Activated CD8-positive, alpha-beta memory T cell treated with anti-CD3 and anti-CD28 coated beads for 1 hour (primary cell): ENCODE measurements around the gene SLC46A2.

Experiments
- DNase-seq, 2 donors: peaks; one replicate each; pipeline ENCODE4 v3.0.0-alpha.2; 2020; ENCODE audit warnings: low read depth in 1 of 2; ENCODE audit errors: extremely low read depth in 1 of 2

SLC46A2 gene

DNA sequence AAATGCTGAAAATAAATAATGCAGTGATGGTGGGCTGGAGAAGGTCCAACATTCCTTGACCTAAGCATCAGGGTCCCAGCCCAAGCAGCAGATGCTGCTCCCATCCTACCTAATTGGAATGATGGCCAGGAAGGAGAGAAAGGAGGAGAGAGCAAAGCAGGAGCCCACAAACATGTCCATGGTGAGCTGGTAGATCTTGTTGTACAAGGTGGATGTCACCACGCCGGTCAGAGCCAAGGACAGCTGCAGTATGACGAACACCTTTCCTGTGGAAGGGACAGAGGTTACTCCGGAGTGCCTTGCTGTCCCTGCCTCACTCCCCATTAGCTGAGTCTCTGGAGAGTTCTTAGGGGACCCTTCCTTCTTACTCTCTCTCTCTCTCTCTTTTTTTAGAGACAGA lies 4.3 kb downstream of the SLC46A2 start:
- no peak for DNase-seq

DNA sequence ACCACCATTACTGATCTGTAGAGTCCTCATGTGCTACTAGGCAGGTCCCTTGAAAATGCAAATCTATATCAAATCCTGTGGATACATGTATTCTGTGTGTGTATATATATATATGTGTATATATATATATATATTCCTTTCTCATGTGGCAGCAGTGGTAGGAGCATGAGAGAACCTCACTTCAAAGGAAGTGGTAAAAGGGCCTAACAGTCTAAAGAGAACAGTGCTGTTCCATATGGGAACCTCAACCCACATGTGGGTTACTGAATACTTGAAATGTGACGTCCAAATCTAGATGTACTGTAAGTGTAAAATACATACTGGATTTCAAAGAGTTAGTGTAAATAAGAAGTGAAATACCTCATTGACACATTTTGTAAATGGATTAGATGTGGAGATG lies 5.4 kb downstream of the SLC46A2 start:
- DNase-seq, result no peak

DNA sequence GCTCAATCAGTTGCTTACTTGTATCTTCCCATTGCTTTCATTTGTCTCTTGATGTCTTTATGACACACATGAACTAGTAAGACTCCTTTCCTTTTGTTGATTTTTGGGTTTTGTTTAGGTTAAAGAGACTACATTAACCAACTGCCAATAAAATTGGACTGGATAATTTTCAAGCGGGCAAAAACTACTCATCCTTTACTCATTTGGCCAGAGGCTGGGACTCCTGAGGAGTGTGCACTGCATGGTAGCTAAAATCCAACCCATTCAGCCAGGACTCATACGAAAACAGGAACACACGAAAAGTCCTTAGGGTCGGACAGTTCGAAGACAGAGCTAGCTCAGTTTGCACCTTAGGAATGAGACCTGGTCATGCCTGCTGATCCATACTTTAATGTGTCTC lies 6.0 kb downstream of the SLC46A2 start:
- no peak for DNase-seq

DNA sequence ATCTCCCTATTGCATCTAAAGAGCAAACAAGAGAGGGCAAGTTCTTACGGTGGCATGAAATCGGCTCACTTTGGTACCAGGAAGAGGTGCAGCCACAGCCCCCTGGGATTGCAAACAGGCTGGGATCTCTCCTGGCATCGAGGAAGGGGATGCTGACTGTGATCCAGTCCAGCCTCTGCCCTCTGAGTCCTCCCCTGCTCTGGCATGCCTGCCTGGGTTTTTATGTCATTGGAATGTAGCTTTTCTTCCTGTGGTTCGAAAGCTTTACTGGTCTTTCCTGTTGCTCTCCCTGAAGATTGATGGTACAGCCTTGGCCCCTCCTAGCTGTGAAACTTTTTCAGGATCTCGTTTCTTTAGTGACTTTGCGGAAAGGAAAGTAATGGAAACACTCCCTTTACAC lies 6.6 kb downstream of the SLC46A2 start:
- no peak for DNase-seq

DNA sequence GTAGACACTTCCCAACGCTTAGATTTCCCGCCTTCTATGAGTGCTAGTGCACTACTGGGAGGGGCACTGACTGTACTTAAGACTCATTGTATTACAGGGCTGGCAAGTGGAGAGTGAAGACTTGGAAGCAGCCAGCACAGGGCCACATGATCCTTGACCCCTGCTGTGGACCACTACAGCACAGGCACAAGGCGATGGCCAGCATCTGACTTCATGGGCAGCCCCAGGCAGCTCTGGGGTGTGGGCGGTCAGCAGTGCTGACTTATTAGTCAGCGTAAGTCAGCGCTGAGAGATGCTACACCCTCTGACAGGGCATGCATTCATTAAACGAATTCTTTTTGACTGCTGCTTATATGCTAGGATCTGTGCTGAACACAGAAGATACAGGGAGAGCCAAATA lies 9.3 kb downstream of the SLC46A2 start:
- no peak for DNase-seq

DNA sequence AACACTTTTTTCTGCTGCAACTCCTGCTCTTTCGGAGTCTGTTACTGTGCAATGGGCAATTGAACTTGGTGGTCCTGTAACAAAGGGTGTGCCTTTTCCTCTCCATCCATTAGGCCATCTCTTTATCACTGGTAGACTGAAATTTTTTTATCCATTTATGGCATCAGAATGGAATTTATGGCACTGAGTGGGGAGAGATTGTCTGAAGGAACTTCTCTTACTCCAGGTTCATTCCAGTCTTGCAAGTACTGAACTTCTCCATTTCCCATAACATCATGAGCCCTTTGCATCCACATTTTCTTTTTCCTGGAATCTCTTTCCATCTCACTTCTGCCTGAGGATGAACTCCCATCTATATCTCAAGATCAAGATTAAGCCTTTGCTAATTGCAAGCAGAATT lies 10.0 kb downstream of the SLC46A2 start:
- DNase-seq, result no peak

DNA sequence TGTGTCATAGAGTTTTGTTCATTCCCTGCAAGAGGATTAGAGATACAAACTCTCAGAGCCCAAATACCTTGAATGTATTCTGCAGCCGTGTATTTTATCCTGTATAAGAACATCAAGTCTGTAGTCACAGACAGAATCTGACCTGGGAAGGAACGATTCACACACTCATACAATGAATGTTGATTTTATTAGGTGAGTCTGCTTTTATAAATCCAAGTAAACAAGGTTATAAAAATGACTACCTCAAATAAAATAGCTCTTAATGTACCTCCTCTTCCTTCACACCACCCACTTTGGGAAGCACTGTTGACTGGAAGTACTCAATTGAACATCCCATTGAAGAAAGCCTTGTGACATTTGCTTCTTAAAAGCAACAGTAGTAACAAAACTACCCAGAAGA lies 11.9 kb downstream of the SLC46A2 start:
- DNase-seq, result no peak

DNA sequence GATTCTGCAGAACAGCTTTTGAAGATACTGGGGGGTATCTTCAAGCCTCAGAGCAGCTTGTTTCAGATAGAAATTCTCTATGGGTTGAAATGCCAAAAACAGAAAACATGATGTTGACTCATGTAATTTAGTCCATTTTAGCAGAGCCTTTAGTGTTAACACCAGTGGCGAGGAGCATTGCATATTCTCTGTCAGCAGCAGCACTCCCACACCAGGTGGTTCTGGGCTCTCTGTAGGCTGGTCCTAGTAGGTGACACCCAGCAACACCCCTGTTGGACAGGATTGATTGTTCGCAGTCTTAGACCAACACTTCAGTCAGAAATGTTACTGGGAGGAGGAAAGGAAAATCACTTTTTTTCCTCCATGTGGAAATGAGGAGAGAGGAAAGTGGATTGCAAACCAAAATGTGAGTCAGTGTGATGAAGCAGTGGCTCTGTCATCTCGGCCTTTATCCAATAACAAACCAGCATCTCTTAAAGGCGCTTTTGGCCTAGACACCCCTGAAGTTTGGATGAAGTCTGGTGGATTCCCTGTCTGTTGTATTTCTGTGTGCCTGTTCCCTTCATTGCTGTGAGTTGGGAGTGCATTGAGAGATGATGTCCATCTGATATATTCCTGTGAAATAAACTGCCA lies 16.8 kb downstream of the SLC46A2 start:
- no peak for DNase-seq

DNA sequence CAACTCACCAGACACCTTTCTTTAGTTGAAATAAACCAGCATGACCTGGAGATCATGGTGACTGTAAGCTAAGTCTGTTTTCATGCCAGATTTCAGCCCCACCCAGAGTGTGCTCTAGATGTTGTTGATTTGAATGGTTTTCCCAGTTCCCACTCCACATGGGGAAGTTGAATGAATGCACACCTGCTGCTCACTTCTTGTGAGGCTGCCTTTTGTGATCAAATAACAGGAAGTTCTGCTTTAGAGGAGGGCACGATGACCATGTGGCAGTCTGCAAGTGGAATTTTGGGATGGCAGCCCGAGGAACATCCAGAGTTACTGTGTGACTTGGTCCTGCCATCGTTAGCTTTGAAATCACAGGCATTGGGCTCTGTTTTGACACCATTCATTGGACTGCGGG lies 18.7 kb downstream of the SLC46A2 start:
- DNase-seq, result no peak

DNA sequence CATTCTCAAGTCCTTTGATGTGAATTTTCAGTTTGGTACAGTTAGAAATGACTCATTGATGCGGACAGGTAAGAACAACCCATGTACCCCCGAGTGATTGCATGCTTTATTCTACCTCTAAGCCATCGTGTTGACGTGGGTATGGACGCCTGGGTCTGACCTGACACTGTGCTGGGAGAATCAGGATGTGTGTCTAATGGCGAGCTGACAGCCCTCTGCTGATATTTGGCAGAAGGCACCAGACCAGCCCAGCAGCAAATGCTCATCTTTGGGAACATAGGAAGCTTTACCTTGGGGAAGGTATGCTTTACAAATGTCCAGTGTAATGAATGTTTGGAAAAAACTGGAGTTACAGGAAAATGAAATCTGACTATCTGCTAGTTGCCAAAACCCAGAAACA lies 20.1 kb downstream of the SLC46A2 start:
- DNase-seq, result no peak

DNA sequence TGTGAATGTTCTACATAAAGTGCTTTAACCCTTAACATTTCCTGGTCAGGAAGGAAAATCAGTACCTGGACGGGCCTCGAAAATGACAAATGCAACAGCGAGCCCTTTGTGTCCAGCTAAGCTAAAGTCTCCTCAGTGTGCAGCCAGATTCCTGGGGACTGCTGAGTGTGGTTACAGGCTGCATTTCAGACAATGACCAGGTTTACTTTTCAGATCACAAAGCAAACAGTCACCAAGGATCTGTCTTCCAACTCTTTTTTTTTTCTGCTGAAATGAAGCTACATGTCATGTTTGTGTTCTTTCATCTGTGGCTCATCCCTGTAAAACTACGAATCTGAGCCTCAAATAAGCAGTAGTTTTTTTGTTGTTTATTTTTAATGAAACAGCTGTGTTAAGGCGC lies 20.8 kb downstream of the SLC46A2 start:
- no peak for DNase-seq

DNA sequence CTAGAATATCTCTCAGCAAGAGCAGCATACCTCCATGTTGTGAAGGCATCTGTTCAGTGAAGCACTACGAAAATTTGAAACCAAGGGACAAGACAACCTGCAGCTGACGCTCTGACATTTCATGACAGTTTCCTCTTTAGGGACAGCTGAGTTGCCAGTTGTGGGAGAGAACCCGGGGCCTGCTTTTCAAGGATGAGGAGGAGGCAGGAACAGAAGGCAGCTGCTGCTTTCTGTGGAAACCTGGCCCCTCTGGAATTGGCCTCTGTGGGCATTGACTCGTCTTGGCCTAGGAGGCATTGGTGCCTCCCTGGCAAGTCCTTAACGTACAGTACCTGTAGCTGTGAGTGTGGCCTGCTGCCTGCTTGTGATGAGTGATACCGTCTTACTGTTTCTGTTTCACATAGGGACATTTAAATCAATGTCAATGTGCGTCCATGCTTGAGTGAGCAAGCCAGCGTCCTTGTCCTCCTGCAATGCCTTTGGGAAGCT lies 21.6 kb downstream of the SLC46A2 start:
- no peak for DNase-seq

DNA sequence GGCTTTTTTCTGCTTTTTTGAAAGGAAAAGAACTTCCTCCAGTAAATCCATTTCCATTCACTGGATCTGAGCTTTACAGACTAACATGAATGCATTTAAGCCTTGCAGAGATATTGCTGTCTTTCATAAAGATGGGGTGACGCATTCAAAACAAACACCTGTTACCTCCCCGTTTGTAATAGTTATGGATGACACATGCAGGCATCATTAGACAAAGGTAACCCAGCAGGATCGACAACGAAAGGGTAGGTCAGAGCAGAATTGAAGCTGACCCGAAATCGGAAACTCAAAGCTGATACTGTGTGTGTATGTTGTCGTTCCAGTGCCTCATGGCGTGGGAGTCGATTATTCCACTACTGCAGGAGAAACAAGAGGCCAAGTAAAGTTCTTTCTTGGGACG lies 22.2 kb downstream of the SLC46A2 start:
- no peak for DNase-seq

DNA sequence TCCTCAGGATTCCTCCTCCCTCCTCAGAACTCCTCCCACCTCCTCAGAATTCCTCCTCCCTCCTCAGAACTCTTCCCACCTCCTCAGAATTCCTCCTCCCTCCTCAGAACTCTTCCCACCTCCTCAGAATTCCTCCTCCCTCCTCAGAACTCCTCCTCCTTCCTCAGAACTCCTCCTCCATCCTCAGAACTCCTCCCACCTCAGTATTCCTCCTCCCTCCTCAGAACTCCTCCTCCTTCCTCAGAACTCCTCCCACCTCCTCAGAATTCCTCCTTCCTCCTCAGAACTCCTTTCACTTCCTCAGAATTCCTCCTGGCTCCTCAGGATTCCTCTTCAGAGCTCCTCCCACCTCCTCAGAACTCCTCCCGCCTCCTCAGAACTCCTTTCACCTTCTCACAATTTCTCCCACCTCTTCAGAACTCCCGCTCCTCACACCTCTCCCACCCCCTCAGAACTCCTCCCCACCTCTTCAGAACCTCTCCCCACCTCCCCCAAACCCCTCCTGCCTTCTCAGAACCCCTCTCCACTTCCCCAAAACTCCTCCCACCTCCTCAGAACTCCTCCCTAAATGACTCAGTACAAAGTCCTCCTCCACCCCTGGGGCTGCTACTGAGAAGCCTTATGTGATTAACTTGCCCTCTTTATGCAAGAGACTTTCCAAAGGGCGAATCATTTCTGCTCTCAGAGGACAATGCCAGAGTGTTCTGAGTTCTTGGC lies 23.2 kb downstream of the SLC46A2 start:
- DNase-seq, result no peak

DNA sequence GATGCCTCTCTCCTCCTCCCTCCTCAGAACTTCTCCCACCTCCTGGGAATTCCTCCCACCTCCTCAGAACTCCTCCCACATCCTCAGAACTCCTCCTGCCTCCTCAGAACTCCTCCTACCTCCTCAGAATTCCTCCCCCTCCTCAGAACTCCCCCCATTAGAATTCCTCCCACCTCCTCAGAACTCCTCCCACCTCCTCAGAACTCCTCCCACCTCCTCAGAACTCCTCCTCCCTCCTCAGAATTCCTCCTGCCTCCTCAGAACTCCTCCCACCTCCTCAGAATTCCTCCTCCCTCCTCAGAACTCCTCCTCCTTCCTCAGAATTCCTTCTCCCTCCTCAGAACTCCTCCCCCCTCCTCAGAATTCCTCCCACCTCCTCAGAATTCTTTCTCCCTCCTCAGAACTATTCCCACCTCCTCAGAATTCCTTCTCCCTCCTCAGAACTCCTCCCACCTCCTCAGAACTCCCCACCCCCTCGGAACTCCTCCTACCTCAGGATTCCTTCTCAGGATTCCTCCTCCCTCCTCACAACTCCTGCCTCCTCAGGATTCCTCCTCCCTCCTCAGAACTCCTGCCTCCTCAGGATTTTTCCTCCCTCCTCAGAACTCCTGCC lies 23.9 kb downstream of the SLC46A2 start:
- DNase-seq, result no peak

DNA sequence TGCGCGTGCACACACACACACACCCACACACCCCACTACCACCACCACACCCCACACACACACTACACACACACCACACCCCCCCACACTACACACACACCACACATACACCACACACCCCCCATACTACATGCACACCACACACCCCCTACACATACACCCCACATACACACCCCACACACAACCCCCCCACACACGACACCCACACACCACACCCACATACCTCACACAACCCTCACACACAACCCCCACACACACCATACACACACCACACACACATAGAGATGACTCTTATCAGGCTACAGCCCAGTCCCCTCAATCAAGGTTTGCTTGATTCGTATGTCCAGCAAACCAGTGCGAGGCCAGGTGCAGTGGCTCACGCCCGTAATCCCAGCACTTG lies 25.7 kb downstream of the SLC46A2 start:
- no peak for DNase-seq

DNA sequence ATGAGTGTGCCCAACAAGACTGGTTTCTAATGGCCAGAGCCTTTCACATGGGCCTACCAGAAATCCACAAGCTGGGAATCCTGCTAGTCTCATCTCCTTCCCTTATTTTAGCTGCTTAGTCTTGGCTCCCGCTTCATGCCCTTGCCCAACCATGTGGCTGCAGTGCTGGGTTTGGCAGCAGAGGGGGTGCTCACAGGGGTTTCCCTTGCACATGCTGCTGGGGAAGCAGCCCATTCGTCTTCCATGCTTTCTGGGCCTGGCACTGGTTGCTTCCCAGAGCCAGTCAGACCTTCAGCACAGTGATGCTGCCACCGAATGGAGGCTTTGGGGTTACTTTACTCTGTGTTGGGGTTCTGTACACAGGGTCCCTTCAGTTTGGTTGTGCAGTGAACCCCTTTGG lies 26.3 kb downstream of the SLC46A2 start:
- DNase-seq, result no peak

DNA sequence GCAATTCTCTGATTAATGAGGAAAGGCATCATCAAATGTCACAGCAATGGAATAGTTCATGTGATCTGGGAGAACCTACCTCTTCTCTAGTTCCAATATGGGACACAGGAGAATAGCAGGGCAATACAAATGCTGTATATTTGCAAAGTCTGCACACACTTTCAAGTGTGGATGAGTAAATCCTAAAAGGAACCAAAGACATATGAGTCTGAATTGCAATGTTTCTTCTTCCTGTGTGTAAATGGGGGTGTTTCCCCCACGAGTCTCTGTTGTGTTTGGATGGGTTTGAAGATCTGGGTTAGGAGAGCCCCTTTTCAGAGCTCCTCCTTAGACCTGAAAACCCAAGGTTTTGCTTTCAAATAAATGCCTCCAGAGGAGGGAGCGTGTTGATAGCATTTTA lies 26.9 kb downstream of the SLC46A2 start:
- DNase-seq, result no peak

DNA sequence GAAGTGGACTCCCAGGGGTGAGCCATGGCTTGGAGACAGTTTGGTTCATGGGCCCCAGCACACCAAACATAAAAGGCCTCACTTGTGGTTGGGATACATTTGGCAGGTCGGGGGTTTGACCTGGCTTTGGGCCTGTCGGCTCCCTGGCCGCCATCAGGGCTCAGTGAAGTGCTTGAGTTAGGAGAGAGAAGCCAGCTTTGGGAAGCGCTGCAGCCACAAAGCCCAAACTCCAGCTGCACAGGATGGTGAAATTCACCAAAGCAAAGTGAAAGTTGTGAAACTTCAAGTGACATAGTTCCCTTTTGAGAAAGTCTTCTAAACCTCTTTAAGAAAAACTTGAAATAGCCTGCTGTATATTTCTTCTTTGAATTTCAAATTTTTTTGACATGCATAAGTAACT lies 27.5 kb downstream of the SLC46A2 start:
- DNase-seq, result no peak

DNA sequence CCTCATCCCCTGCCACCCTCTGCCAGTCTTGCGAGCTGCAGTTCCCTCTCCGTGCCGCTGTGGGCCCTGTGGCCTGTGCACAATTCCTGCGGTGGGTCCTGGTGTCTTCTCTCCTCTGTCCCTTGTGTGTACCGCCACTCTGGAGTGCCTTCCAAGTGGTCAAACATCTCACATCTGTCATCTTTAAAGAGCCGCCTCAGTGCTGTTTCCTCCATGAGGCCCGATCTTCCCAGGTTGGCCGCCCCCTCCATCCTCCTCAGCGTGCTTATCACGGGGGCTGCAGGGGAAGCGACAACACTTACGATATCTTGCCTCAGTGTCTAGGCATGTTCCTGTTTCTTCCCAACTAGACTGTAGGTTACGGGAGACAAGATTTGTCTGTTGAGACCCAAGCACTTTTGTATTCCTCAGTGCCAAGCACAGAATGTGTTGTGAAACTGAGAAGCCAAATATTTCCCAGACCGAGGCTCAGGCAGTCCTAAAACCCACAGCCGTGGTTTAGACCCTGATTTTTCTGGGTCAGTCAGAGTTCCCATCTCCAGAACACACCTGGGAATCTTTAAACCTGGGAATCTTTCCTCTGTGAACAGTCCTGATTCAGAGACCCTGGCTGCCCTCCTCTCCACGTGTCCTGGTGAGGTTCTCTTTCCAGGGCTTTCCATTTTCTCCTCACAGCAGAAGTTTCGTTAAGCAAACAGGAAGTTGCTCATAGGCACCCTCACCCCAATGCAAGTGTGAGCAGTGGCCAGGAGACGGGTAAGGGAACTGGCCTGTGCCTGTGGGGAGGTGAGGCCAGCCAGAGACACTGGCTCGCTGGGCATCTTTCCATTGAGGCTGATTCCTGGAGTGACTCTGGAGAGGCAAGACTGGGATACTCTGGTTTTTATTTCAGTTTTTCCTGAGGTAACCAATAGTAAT lies 28.8 kb downstream of the SLC46A2 start:
- no peak for DNase-seq

DNA sequence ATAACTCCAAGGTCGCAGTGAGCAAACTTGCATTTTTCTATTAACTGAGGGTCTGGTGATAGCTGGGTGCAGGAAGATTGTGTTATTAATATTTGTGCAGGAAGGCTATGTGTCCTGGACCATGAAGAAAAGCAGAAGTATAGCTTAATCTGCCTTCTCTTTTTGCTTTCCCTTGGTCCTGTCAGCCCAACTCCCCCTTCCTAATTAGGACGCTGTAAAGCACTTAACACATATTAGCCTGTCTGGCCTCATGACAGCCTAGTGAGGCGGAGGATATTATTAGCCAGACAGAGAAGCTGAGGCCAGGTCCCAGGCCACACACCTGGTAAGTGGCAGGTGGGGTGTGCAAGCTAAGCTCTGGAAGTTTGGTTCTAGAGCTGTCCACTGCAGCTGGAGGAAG lies 29.5 kb downstream of the SLC46A2 start:
- DNase-seq, result no peak
